ENCODE results near the gene ZNF740.

Gene ZNF740

DNA sequence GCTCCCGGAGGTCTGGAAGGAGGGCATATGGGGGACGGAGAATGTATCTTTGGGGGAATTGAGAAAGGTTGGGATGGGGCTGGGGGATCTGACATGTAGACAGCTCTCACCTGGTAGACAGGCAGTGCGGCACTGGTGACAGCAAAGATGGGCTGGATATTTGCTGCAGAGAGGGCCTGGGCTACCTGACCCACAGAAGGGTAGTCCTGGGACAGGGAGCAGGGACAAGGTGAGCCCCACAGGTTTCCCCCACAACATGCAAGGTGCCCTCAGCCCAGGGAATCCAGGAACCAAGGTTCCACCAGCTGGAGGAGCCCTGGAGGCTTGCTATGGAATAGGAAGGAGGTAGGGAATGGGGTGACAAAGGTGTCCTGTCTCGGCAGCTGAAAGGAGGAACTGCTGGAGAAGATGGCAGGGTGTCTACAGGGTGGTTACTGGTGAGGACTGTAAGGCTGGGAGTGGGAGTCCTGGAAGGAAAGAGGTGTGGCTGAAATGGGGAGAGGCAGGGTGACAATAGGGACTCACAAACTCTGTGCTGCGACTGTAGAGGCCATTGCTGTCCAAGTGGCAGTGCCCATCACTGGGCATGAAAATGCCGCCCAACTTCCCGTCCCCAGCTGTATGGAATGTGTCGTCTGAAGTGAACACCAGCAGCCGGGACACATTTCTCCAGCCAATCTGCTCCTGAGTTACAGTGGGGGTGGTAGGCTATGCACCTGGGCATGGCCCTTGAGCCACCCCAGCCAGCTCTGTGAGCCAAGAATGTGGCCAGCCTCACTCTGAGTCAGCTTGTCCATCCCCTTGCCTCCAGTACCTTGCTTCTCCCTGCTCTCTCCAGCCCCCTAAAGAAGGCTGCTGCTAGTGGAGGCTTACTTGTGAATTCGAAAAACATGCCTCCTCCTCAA, 15.2 kb downstream of the ZNF740 start:
- no peak overlapping the region for H3K27ac ChIP-seq
- TF ChIP-seq, protein P1, sequence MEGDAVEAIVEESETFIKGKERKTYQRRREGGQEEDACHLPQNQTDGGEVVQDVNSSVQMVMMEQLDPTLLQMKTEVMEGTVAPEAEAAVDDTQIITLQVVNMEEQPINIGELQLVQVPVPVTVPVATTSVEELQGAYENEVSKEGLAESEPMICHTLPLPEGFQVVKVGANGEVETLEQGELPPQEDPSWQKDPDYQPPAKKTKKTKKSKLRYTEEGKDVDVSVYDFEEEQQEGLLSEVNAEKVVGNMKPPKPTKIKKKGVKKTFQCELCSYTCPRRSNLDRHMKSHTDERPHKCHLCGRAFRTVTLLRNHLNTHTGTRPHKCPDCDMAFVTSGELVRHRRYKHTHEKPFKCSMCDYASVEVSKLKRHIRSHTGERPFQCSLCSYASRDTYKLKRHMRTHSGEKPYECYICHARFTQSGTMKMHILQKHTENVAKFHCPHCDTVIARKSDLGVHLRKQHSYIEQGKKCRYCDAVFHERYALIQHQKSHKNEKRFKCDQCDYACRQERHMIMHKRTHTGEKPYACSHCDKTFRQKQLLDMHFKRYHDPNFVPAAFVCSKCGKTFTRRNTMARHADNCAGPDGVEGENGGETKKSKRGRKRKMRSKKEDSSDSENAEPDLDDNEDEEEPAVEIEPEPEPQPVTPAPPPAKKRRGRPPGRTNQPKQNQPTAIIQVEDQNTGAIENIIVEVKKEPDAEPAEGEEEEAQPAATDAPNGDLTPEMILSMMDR (IDR thresholded peaks at IDR 0.05), result no peak
- no peak for TF ChIP-seq ZFX (IDR thresholded peaks at IDR 0.05; ENCODE audit: borderline replicate concordance)

DNA sequence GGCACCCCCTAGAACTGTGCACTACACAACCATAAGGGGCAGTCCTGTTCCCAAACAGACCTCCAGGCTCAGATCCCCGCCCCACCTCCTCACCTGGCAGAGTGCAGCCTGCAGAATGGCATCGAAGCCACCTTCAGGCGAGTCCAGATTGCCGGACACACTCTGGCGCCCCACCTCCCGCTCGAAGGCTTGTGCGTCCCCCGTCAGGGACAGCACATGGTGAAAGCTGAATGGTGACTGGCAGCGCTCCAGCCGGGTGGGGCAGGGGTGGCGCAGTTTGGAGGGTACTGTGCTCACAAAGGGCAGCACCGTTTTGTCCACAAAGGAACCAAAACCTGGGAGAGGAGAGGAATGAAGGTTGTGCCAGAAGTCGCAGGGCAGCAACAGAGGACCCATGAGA, 16.0 kb downstream of the ZNF740 start:
- TF ChIP-seq, protein P1 (IDR thresholded peaks at IDR 0.05), result no peak
- TF ChIP-seq ZFX (IDR thresholded peaks at IDR 0.05; ENCODE audit: borderline replicate concordance), result no peak
- no peak overlapping the region for H3K27ac ChIP-seq

DNA sequence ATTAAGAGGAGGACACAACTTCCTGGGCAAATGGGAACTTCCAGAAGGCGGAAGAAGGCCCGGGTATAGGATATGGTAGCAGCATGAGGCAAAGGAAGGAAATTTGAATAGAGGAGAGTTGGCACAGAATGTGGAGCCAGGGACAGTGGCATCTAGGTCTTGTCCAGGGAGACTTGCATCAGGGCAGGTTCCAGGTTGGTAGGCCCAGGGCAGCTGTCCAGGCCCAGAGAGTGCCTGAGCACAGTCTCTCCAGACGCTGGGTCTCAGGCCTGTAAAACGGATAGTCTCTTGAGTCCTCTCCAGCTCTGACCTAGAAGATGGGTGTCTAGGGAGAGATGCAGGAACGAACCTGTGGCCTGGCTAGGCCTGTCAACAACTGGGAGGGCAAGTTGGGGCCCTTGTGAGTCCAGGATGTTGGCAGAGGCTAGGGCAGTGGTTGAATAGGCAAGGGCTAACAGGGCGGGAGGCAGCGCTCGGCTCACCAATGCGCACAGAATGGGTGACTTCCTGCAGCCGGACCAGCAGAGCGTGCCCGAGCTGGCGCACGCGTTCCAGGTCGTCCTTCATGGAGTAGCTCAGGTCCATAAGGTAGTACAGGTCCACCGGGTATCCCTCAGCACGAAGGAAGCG, 16.6 kb downstream of the ZNF740 start:
- no peak for TF ChIP-seq ZFX (IDR thresholded peaks at IDR 0.05; ENCODE audit: borderline replicate concordance)
- TF ChIP-seq, protein P1 (IDR thresholded peaks at IDR 0.05), result no peak
- H3K27ac ChIP-seq, result no peak overlapping the region

DNA sequence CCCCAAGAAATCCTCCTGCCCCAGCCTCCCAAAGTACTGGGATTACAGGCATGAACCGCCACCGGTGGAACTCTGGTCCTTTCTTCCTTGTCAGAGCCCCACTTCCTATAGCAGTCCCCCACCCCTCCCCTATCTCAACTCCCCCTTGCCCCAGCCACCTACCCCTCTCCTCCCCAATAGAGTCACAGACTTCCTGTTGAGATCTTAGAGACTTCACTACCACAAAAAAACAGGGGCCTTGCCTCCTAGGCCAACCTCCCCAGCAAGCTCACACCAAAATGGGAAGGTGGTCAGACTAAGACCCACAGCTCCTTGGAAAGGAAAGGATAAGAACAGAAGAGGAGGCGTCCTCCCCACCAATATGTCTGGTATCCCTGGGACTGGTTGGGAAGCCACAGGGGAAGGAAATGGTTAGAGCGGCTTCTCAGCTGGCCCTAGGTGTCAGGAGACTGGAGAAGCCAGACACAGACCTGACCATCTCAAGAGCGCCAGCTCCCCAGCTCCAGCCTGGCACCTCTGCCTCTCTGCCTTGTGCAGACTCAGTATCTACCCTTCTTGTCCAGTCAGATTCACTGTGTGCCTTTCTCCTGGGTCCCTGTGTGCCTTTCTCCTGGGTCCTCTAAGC, 18.1 kb downstream of the ZNF740 start:
- no peak for TF ChIP-seq ZFX (IDR thresholded peaks at IDR 0.05; ENCODE audit: borderline replicate concordance)
- TF ChIP-seq, protein P1 (IDR thresholded peaks at IDR 0.05), result no peak
- no peak overlapping the region for H3K27ac ChIP-seq

DNA sequence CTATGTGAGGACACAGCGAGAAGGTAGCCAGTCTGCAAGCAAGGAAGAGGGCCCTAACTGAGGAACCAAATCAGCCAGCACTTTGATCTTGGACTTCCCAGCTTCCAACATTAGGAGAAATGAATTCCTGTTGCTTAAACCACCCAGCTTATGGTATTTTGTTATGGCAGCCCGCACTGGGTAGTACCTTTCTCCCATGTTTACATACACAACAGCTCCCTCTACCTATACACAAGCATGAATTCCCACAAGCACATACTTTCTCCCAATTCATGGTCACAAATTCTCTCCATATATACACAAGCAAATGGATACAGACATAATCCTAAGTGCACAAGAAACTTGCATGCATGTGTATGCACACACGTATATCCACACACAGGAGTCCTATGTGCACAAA, 19.2 kb downstream of the ZNF740 start:
- H3K27ac ChIP-seq, result no peak overlapping the region
- no peak for TF ChIP-seq ZFX (IDR thresholded peaks at IDR 0.05; ENCODE audit: borderline replicate concordance)
- TF ChIP-seq, protein P1 (IDR thresholded peaks at IDR 0.05), result peak; percentile 20; the same call in 1 of the 2 replicates

DNA sequence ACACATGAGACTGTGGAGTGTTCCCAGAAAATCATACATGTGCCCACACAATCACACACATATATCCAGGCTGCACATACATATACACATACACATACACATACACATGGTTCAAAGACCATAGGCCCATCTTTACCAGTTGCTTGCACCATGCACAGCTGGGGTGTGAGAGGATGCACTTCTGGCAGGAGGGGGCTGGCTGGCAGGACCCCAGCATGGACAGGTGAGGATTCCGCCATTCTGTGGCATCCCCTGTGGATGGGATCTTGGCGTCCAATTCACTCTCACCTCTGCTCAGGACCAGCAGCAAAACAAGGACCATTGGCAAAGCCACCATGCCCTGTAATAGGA, 19.6 kb downstream of the ZNF740 start:
- H3K27ac ChIP-seq, result no peak overlapping the region
- TF ChIP-seq, protein P1 (IDR thresholded peaks at IDR 0.05), result no peak
- no peak for TF ChIP-seq ZFX (IDR thresholded peaks at IDR 0.05; ENCODE audit: borderline replicate concordance)
